Thyroid gland (tissue), 4 donors: Measurements from ENCODE around the gene NCKAP5L.

Experiments used
- CTCF ChIP-seq, 6 experiments: fragments of 200-600 bp in 3 of 6; fragments of 450-650 bp in 3 of 6; sonication (generic) in 3 of 6; IDR thresholded peaks; one replicate each; pipeline ENCODE4 v1.5.1; 2016 to 2019; ENCODE audit warnings: antibody characterized with exemption in 6 of 6, mild to moderate bottlenecking in 2 of 6, inconsistent platforms in 1 of 6, moderate library complexity in 1 of 6
- POLR2A ChIP-seq, 2 donors: fragments of 450-650 bp; IDR thresholded peaks; one replicate each; pipeline ENCODE4 v1.6.1; 2017; ENCODE audit warnings: antibody characterized with exemption in 2 of 2, mild to moderate bottlenecking in 2 of 2, moderate library complexity in 1 of 2

GRCh38 chr12:49827401-49828099 lies 663 bp downstream of the NCKAP5L start:
- no peak for TF ChIP-seq CTCF (IDR thresholded peaks at IDR 0.05)
- no peak for TF ChIP-seq POLR2A (IDR thresholded peaks at IDR 0.05)
